Liver (tissue), 9 donors: ENCODE data around the gene E2F4. TPM values are rescaled to one million over a fixed set of nuclear protein-coding genes. Genes with fewer than 3 reads are reported as not detected.

Experiments used
- DNase-seq: peaks from one replicate; pipeline ENCODE4 v3.0.0-alpha.2; 2017; ENCODE audit warnings: low spot score
- H3K27ac ChIP-seq, 2 donors: one replicate each; pipeline ENCODE4 v1.7.0; 2013; ENCODE audit warnings: inconsistent platforms in 2 of 2, low read length in 2 of 2, control low read depth in 1 of 2, low read depth in 1 of 2, mild to moderate bottlenecking in 1 of 2
- H3K27me3 ChIP-seq, 4 donors: one replicate each; pipeline versions ENCODE4 v1.6.1 to v1.7.0; 2013; ENCODE audit warnings: low read length in 3 of 4, inconsistent platforms in 1 of 4, mild to moderate bottlenecking in 1 of 4, moderate library complexity in 1 of 4; ENCODE audit not compliant: control insufficient read depth in 4 of 4, insufficient read depth in 4 of 4
- H3K36me3 ChIP-seq, 4 donors: one replicate each; pipeline versions ENCODE4 v1.6.1 to v1.7.0; 2013; ENCODE audit warnings: low read length in 3 of 4, mild to moderate bottlenecking in 3 of 4, low read depth in 1 of 4, moderate library complexity in 1 of 4; ENCODE audit not compliant: control insufficient read depth in 4 of 4, insufficient read depth in 3 of 4
- H3K4me1 ChIP-seq, 4 donors: one replicate each; pipeline versions ENCODE4 v1.6.1 to v1.7.0; 2013; ENCODE audit warnings: low read length in 3 of 4, mild to moderate bottlenecking in 3 of 4, moderate library complexity in 1 of 4; ENCODE audit not compliant: control insufficient read depth in 4 of 4, insufficient read depth in 4 of 4
- H3K4me3 ChIP-seq, 3 donors: one replicate each; pipeline versions ENCODE4 v1.6.1 to v1.7.0; 2013; ENCODE audit warnings: low read length in 3 of 3, control low read depth in 1 of 3, low read depth in 1 of 3, mild to moderate bottlenecking in 1 of 3
- H3K9ac ChIP-seq, 2 donors: one replicate each; pipeline ENCODE4 v1.7.0; 2013; ENCODE audit warnings: low read length in 2 of 2, mild to moderate bottlenecking in 2 of 2, moderate library complexity in 2 of 2, control low read depth in 1 of 2, low read depth in 1 of 2
- H3K9me3 ChIP-seq, 4 donors: one replicate each; pipeline versions ENCODE4 v1.6.1 to v1.7.0; 2013; ENCODE audit warnings: low read length in 3 of 4; ENCODE audit not compliant: control insufficient read depth in 4 of 4
- ATF3 ChIP-seq: IDR thresholded peaks from 2 replicates; pipeline ENCODE4 v1.6.1; 2016; ENCODE audit warnings: antibody characterized with exemption
- CTCF ChIP-seq: fragments of 150-350 bp; IDR thresholded peaks from 2 replicates; pipeline ENCODE4 v1.5.1; 2017; ENCODE audit warnings: improper control_type of control experiment, low read depth, low read length; ENCODE audit not compliant: missing input control
- EGR1 ChIP-seq, 2 donors: IDR thresholded peaks; 2 replicates each; pipeline ENCODE4 v1.6.1; 2016 to 2018; ENCODE audit warnings: antibody characterized with exemption in 2 of 2, low read depth in 2 of 2
- FOXA1 ChIP-seq: IDR thresholded peaks from 2 replicates; pipeline ENCODE4 v1.6.1; 2016; ENCODE audit warnings: antibody characterized with exemption
- GABPA ChIP-seq, 2 donors: IDR thresholded peaks in 1 of 2; conservative IDR thresholded peaks in 1 of 2; 2 replicates each; pipeline ENCODE4 v1.6.1; 2016; ENCODE audit warnings: antibody characterized with exemption in 2 of 2, mild to moderate bottlenecking in 1 of 2, moderate library complexity in 1 of 2
- HNF4A ChIP-seq, 2 donors: conservative IDR thresholded peaks; 2 replicates each; pipeline ENCODE4 v1.6.1; 2016; ENCODE audit warnings: antibody characterized with exemption in 2 of 2, mild to moderate bottlenecking in 2 of 2
- HNF4G ChIP-seq: IDR thresholded peaks from 2 replicates; pipeline ENCODE4 v1.6.1; 2016; ENCODE audit warnings: antibody characterized with exemption
- JUND ChIP-seq, 2 donors: IDR thresholded peaks; 2 replicates each; pipeline ENCODE4 v1.6.1; 2016; ENCODE audit warnings: antibody characterized with exemption in 2 of 2
- MAX ChIP-seq: IDR thresholded peaks from 2 replicates; pipeline ENCODE4 v1.6.1; 2016; ENCODE audit warnings: antibody characterized with exemption
- NR2F2 ChIP-seq: IDR thresholded peaks from 2 replicates; pipeline ENCODE4 v1.6.1; 2016; ENCODE audit warnings: antibody characterized with exemption
- RAD21 ChIP-seq, 2 donors: IDR thresholded peaks; 2 replicates each; pipeline ENCODE4 v1.6.1; 2016; ENCODE audit warnings: antibody characterized with exemption in 2 of 2, mild to moderate bottlenecking in 2 of 2
- REST ChIP-seq: IDR thresholded peaks from 2 replicates; pipeline ENCODE4 v1.6.1; 2016; ENCODE audit warnings: antibody characterized with exemption, mild to moderate bottlenecking
- RXRA ChIP-seq, 2 donors: IDR thresholded peaks; 2 replicates each; pipeline ENCODE4 v1.6.1; 2017 to 2018; ENCODE audit warnings: antibody characterized with exemption in 2 of 2, mild to moderate bottlenecking in 1 of 2
- SP1 ChIP-seq: IDR thresholded peaks from 2 replicates; pipeline ENCODE4 v1.6.1; 2018; ENCODE audit warnings: antibody characterized with exemption, mild to moderate bottlenecking
- TAF1 ChIP-seq: conservative IDR thresholded peaks from 2 replicates; pipeline ENCODE4 v1.6.1; 2016; ENCODE audit warnings: antibody characterized with exemption, mild to moderate bottlenecking
- YY1 ChIP-seq: IDR thresholded peaks from 2 replicates; pipeline ENCODE4 v1.6.1; 2016; ENCODE audit warnings: antibody characterized with exemption, mild to moderate bottlenecking
- ZBTB33 ChIP-seq: IDR thresholded peaks from 2 replicates; pipeline ENCODE4 v1.6.1; 2016; ENCODE audit warnings: antibody characterized with exemption
- WGBS: extraction: QIAGEN DNeasy Blood & Tissue Kit; methylation state at CpG from one replicate; pipeline ENCODE4 v1.1.7; 2013; 5-methylcytosine and 5-hydroxymethylcytosine counted together
- polyA plus RNA-seq, 2 donors: library from polyadenylated mRNA; stranded (reverse) in 1 of 2; unstranded in 1 of 2; fragments of 200-250 nt in 1 of 2; fragments of >200 nt in 1 of 2; fragmentation: Nextera tagmentation in 1 of 2; extraction: Ambion mirVana in 1 of 2; gene quantifications; one replicate each; pipeline versions ENCODE4 v1.2.1 to v1.2.3, GENCODE V29; 2013 to 2015
- total RNA-seq, 2 donors: library from RNA; depleted of rRNA; stranded (reverse); fragments of >200 nt; gene quantifications; one replicate each; pipeline ENCODE4 v1.2.3, GENCODE V29; 2014
- donor health status: healthy.
- donor health status: healthy.
- donor health status: healthy.
- donor health status: healthy.
- donor health status: healthy.

E2F4 gene
- total and polyA plus RNA-seq, 4 donors = 18.1 to 107 (median 30.0) TPM

- H3K27me3 ChIP-seq = no peaks in the 10 kb centered on the region
- no peak for TF ChIP-seq HNF4G
- TF ChIP-seq CTCF = no peak
- TF ChIP-seq ATF3 = no peak
- TF ChIP-seq REST = no peak
- TF ChIP-seq RAD21 (IDR thresholded peaks at IDR 0.05) = no peak
- TF ChIP-seq MAX = no peak
- TF ChIP-seq YY1 = no peak
- no peak for TF ChIP-seq ZBTB33
- no peak for TF ChIP-seq RXRA (IDR thresholded peaks at IDR 0.05)
- no peak for TF ChIP-seq HNF4A (conservative IDR thresholded peaks at IDR 0.05)
- TF ChIP-seq JUND (IDR thresholded peaks at IDR 0.05) = no peak
- no peak for TF ChIP-seq SP1
- TF ChIP-seq EGR1 (IDR thresholded peaks at IDR 0.05; ENCODE audit: low read depth in 2 of 2) = no peak
- no peak for TF ChIP-seq GABPA (IDR thresholded peaks at IDR 0.05 in 1 of 2, conservative IDR thresholded peaks at IDR 0.05 in 1 of 2)
- TF ChIP-seq FOXA1 = no peak
- H3K9ac ChIP-seq = no peak overlapping the region
- H3K4me1 ChIP-seq = peaks cover 8 to 42% (median 28%) of the 10 kb centered on the region in 4 donors
- H3K4me3 ChIP-seq = no peak overlapping the region
- 85% methylated on average over 5 of the region's 5 CpGs for WGBS
- no peaks in the 10 kb centered on the region for H3K9me3 ChIP-seq
- peaks cover 11 to 42% (median 27%) of the 10 kb centered on the region in 4 donors for H3K36me3 ChIP-seq
- no peak overlapping the region for H3K27ac ChIP-seq
- no peak for DNase-seq
These were observed 3.7 kb downstream of the E2F4 start for GRCh38 chr16:67195676-67196075.

GRCh38 chr16:67196881-67197280 is 4.9 kb downstream of the E2F4 start:
- peaks cover 6 to 35% (median 23%) of the 10 kb centered on the region in 4 donors for H3K4me1 ChIP-seq
- peaks cover 15 to 46% (median 29%) of the 10 kb centered on the region in 4 donors for H3K36me3 ChIP-seq
- TF ChIP-seq GABPA (IDR thresholded peaks at IDR 0.05 in 1 of 2, conservative IDR thresholded peaks at IDR 0.05 in 1 of 2) = no peak
- TF ChIP-seq YY1 = no peak
- no peak for TF ChIP-seq JUND (IDR thresholded peaks at IDR 0.05)
- TF ChIP-seq EGR1 (IDR thresholded peaks at IDR 0.05; ENCODE audit: low read depth in 2 of 2) = no peak
- no peak for TF ChIP-seq CTCF
- no peak for TF ChIP-seq RXRA (IDR thresholded peaks at IDR 0.05)
- no peak for TF ChIP-seq MAX
- no peak for TF ChIP-seq REST
- no peak for TF ChIP-seq FOXA1
- no peak for TF ChIP-seq NR2F2
- TF ChIP-seq HNF4G = no peak
- TF ChIP-seq RAD21 (IDR thresholded peaks at IDR 0.05) = no peak
- TF ChIP-seq TAF1 = no peak
- TF ChIP-seq SP1 = no peak

More at GRCh38 chr16:67196881-67197280, 4.9 kb downstream of the E2F4 start:
- Histone ChIP-seq H3K27ac (no peak overlapping the region), H3K9ac (no peak overlapping the region), H3K4me3 (no peak overlapping the region), H3K9me3 (no peaks in the 10 kb centered on the region), H3K27me3 (no peaks in the 10 kb centered on the region)
- no peak for DNase-seq
- 98% methylated on average over 1 of the region's 1 CpG for WGBS
